GM12875 (cell line): Measurements from ENCODE around the gene GATC.

Source experiments
- H3K4me3 ChIP-seq: one replicate; pipeline ENCODE4 v1.5.1; 2011; ENCODE audit warnings: low read depth, low read length, control low read depth
- CTCF ChIP-seq: IDR thresholded peaks from 2 replicates; pipeline ENCODE4 v1.5.1; 2011; ENCODE audit warnings: low read depth, mild to moderate bottlenecking, control low read depth, inconsistent platforms, low read length, moderate library complexity, borderline replicate concordance; ENCODE audit not compliant: insufficient read depth

GATC gene

GRCh38 chr12:120453060-120453750 is 7.0 kb downstream of the GATC start:
- no peak overlapping the region for H3K4me3 ChIP-seq
- TF ChIP-seq CTCF, result no peak

GRCh38 chr12:120453977-120454376 is 7.7 kb downstream of the GATC start:
- TF ChIP-seq CTCF, result peak; percentile 62
- H3K4me3 ChIP-seq, result no peak overlapping the region

- H3K4me3 ChIP-seq, result no peak overlapping the region
- no peak for TF ChIP-seq CTCF
These were observed 9.1 kb downstream of the GATC start for GRCh38 chr12:120455302-120455701.

- peak; percentile 42; the same call in 1 of the 2 replicates for TF ChIP-seq CTCF
- no peak overlapping the region for H3K4me3 ChIP-seq
These were observed 10.9 kb downstream of the GATC start for GRCh38 chr12:120457133-120457532.

- no peak overlapping the region for H3K4me3 ChIP-seq
- TF ChIP-seq CTCF, result no peak
These were observed 13.9 kb downstream of the GATC start for GRCh38 chr12:120460157-120460556.

- H3K4me3 ChIP-seq, result no peak overlapping the region
- TF ChIP-seq CTCF, result no peak
These were observed 15.9 kb downstream of the GATC start for GRCh38 chr12:120462099-120462640.

- no peak overlapping the region for H3K4me3 ChIP-seq
- TF ChIP-seq CTCF, result no peak
These were observed 17.5 kb downstream of the GATC start for GRCh38 chr12:120463712-120464111.
